ENCODE results near the gene CALCOCO1. TPM values are rescaled to one million over a fixed set of nuclear protein-coding genes. Genes with fewer than 3 reads are reported as not detected.

Gene CALCOCO1
- total RNA-seq, 1 experiment from 2014 or later, result 27.0 TPM

DNA sequence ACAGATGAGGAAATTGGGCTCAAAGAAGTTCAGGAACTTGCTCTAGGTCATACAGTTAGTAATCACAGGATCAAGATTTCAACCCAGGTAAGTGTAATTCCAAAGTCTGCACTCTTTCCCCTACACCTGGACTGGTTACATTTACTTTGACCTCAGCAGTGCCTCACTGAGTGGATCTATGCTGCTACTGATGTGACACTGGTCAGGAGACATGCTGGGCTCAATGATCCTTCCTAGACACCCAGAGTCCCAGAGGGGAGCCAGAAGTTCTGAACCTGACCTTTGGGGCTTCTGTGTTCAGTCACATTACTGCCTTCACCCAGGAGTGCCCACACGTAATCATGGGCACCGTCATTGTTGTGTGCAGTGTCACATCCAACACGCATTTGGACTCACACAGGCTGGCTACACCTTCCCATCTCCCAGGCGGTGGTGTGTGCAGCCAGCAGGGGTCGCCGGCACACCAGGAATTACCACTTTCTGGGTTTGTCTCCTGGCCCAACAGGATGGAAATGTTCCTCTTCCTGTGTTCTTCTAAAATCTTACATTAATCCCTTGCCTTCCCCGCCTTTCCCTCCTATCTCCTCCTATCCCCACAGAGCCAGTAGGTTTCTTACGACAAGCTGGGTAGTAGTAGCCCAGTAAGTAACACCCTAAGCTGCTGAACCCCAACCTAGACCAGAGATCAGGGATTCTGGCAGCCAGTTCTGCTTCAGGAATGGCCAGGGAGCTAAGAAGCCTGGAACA lies 25.6 kb downstream of the CALCOCO1 start:
- peak; percentile 90 for DNase-seq (ENCODE audit: low spot score)
- peak; percentile 94 for ATAC-seq
- ChIA-PET POLR2A (interaction anchor here (0.9 to 1.4 kb wide), 3 partner anchors 42 to 55 kb away, joined by 3 to 4 read pairs (median 4); no protein-coding TSS in a partner anchor), CTCF (interaction anchor here (0.5 to 5.0 kb wide), 32 partner anchors 8 to 698 kb away, joined by 3 to 327 read pairs (median 4); partner anchors contain the start of genes ATP5MC2, CALCOCO1, CISTR and HOXC13)
- H3K9me3 Mint-ChIP-seq, result no peaks in the 10 kb centered on the region
- H3K36me3 Mint-ChIP-seq, result no peaks in the 10 kb centered on the region
- no peak overlapping the region for H3K4me3 Mint-ChIP-seq
- H3K4me1 Mint-ChIP-seq, result peaks cover 21% of the 10 kb centered on the region
- H3K27ac Mint-ChIP-seq, result no peak overlapping the region
- H3K27me3 Mint-ChIP-seq (ENCODE audit: low read depth), result peaks cover 60% of the 10 kb centered on the region
- TF ChIP-seq, protein P1, sequence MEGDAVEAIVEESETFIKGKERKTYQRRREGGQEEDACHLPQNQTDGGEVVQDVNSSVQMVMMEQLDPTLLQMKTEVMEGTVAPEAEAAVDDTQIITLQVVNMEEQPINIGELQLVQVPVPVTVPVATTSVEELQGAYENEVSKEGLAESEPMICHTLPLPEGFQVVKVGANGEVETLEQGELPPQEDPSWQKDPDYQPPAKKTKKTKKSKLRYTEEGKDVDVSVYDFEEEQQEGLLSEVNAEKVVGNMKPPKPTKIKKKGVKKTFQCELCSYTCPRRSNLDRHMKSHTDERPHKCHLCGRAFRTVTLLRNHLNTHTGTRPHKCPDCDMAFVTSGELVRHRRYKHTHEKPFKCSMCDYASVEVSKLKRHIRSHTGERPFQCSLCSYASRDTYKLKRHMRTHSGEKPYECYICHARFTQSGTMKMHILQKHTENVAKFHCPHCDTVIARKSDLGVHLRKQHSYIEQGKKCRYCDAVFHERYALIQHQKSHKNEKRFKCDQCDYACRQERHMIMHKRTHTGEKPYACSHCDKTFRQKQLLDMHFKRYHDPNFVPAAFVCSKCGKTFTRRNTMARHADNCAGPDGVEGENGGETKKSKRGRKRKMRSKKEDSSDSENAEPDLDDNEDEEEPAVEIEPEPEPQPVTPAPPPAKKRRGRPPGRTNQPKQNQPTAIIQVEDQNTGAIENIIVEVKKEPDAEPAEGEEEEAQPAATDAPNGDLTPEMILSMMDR (IDR thresholded peaks at IDR 0.05), result peak; percentile 77
- TF ChIP-seq ESRRA (CRISPR knock-in tag; IDR thresholded peaks at IDR 0.05; ENCODE audit: borderline replicate concordance) (no peak), NFYB (CRISPR knock-in tag; conservative IDR thresholded peaks at IDR 0.05; ENCODE audit: low read depth) (no peak), ZNF138 (CRISPR knock-in tag; conservative IDR thresholded peaks at IDR 0.05) (no peak), ZNF232 (CRISPR knock-in tag; IDR thresholded peaks at IDR 0.05) (no peak)
- TF ChIP-seq, protein P2, sequence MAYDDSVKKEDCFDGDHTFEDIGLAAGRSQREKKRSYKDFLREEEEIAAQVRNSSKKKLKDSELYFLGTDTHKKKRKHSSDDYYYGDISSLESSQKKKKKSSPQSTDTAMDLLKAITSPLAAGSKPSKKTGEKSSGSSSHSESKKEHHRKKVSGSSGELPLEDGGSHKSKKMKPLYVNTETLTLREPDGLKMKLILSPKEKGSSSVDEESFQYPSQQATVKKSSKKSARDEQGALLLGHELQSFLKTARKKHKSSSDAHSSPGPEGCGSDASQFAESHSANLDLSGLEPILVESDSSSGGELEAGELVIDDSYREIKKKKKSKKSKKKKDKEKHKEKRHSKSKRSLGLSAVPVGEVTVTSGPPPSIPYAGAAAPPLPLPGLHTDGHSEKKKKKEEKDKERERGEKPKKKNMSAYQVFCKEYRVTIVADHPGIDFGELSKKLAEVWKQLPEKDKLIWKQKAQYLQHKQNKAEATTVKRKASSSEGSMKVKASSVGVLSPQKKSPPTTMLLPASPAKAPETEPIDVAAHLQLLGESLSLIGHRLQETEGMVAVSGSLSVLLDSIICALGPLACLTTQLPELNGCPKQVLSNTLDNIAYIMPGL (CRISPR knock-in tag; IDR thresholded peaks at IDR 0.05), result 0 out of 2 replicates have a peak, but pooled peaks have one; percentile 27
- TF ChIP-seq, protein P3, sequence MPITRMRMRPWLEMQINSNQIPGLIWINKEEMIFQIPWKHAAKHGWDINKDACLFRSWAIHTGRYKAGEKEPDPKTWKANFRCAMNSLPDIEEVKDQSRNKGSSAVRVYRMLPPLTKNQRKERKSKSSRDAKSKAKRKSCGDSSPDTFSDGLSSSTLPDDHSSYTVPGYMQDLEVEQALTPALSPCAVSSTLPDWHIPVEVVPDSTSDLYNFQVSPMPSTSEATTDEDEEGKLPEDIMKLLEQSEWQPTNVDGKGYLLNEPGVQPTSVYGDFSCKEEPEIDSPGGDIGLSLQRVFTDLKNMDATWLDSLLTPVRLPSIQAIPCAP (CRISPR knock-in tag; IDR thresholded peaks at IDR 0.05), result no peak
- TF ChIP-seq, protein P4, sequence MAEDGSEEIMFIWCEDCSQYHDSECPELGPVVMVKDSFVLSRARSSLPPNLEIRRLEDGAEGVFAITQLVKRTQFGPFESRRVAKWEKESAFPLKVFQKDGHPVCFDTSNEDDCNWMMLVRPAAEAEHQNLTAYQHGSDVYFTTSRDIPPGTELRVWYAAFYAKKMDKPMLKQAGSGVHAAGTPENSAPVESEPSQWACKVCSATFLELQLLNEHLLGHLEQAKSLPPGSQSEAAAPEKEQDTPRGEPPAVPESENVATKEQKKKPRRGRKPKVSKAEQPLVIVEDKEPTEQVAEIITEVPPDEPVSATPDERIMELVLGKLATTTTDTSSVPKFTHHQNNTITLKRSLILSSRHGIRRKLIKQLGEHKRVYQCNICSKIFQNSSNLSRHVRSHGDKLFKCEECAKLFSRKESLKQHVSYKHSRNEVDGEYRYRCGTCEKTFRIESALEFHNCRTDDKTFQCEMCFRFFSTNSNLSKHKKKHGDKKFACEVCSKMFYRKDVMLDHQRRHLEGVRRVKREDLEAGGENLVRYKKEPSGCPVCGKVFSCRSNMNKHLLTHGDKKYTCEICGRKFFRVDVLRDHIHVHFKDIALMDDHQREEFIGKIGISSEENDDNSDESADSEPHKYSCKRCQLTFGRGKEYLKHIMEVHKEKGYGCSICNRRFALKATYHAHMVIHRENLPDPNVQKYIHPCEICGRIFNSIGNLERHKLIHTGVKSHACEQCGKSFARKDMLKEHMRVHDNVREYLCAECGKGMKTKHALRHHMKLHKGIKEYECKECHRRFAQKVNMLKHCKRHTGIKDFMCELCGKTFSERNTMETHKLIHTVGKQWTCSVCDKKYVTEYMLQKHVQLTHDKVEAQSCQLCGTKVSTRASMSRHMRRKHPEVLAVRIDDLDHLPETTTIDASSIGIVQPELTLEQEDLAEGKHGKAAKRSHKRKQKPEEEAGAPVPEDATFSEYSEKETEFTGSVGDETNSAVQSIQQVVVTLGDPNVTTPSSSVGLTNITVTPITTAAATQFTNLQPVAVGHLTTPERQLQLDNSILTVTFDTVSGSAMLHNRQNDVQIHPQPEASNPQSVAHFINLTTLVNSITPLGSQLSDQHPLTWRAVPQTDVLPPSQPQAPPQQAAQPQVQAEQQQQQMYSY (CRISPR knock-in tag; IDR thresholded peaks at IDR 0.05), result no peak
- TF ChIP-seq, protein P5, sequence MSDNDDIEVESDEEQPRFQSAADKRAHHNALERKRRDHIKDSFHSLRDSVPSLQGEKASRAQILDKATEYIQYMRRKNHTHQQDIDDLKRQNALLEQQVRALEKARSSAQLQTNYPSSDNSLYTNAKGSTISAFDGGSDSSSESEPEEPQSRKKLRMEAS (CRISPR knock-in tag; IDR thresholded peaks at IDR 0.05), result peak; percentile 38; the same call in 1 of the 2 replicates

DNA sequence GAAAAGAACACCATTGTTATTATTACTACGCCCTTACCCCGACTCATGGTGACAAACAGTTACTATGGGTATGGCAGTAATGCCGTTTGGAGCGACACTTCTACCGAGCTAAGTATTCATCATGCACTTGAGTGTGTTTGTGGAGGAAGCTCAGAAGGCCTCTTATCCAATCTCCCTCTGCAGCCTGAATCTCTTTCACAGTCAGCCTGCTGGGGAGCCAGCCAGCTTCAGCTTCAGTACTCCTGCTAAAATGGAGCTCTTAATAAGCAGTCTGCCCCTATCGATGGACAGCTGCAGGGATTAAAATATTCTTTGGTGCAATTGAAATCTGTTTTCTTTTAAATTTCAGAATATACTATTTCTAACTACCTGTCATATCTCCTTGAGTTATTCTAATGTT lies 26.7 kb downstream of the CALCOCO1 start:
- Mint-ChIP-seq H3K36me3 (no peaks in the 10 kb centered on the region), H3K27ac (no peak overlapping the region), H3K9me3 (no peaks in the 10 kb centered on the region), H3K4me1 (peaks cover 25% of the 10 kb centered on the region), H3K4me3 (no peak overlapping the region), H3K27me3 (ENCODE audit: low read depth) (peaks cover 59% of the 10 kb centered on the region)
- TF ChIP-seq, protein P6, sequence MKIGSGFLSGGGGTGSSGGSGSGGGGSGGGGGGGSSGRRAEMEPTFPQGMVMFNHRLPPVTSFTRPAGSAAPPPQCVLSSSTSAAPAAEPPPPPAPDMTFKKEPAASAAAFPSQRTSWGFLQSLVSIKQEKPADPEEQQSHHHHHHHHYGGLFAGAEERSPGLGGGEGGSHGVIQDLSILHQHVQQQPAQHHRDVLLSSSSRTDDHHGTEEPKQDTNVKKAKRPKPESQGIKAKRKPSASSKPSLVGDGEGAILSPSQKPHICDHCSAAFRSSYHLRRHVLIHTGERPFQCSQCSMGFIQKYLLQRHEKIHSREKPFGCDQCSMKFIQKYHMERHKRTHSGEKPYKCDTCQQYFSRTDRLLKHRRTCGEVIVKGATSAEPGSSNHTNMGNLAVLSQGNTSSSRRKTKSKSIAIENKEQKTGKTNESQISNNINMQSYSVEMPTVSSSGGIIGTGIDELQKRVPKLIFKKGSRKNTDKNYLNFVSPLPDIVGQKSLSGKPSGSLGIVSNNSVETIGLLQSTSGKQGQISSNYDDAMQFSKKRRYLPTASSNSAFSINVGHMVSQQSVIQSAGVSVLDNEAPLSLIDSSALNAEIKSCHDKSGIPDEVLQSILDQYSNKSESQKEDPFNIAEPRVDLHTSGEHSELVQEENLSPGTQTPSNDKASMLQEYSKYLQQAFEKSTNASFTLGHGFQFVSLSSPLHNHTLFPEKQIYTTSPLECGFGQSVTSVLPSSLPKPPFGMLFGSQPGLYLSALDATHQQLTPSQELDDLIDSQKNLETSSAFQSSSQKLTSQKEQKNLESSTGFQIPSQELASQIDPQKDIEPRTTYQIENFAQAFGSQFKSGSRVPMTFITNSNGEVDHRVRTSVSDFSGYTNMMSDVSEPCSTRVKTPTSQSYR (CRISPR knock-in tag; IDR thresholded peaks at IDR 0.05), result no peak
- TF ChIP-seq, protein P7, sequence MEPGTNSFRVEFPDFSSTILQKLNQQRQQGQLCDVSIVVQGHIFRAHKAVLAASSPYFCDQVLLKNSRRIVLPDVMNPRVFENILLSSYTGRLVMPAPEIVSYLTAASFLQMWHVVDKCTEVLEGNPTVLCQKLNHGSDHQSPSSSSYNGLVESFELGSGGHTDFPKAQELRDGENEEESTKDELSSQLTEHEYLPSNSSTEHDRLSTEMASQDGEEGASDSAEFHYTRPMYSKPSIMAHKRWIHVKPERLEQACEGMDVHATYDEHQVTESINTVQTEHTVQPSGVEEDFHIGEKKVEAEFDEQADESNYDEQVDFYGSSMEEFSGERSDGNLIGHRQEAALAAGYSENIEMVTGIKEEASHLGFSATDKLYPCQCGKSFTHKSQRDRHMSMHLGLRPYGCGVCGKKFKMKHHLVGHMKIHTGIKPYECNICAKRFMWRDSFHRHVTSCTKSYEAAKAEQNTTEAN (CRISPR knock-in tag; IDR thresholded peaks at IDR 0.05), result no peak
- TF ChIP-seq ZNF138 (CRISPR knock-in tag; conservative IDR thresholded peaks at IDR 0.05), result no peak
- ChIA-PET CTCF (interaction anchor here (0.6 to 8.4 kb wide), 7 partner anchors 22 to 519 kb away, joined by 3 to 232 read pairs (median 4); partner anchors contain the start of genes ATP5MC2 and CALCOCO1), POLR2A (interaction anchor here (0.7 kb wide), 1 partner anchor 38 kb away, joined by 3 read pairs; no protein-coding TSS in a partner anchor)
- ATAC-seq (no peak), DNase-seq (ENCODE audit: low spot score) (no peak)

All from WTC11 (cell line).